ENCODE measurements around the gene C2orf74.

DNA sequence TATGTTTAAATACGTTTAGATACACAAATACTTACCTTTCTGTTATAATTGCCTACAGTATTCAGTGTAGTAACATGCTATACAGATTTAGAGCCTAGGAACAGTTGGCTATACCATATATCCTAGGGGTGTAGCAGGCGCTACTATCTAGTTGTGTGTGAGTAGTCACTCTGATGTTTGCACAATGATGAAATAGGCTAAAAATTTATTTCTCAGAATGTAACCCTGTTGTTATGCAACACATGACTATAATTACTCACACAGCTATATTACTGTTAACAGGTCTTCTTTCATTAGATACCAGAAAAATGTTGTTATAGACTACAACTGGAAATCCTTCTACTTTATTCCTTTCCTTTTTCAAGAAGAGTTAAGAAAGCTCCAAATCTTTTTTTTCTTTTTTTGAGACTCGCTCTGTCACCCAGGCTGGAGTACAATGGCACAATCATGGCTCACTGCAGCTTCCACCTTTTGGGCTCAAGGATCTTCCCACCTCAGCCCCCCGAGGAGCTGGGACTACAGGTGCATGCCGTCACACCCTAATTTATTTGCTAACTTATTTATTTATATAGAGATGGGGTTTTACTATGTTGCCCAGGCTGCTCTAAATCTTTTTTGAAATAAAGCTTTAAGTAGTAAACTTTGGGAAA lies 48.5 kb downstream of the C2orf74 start:
- no peak for TF ChIP-seq POLR2A (IDR thresholded peaks at IDR 0.05; ENCODE audit: low read depth)
- TF ChIP-seq, protein P1, sequence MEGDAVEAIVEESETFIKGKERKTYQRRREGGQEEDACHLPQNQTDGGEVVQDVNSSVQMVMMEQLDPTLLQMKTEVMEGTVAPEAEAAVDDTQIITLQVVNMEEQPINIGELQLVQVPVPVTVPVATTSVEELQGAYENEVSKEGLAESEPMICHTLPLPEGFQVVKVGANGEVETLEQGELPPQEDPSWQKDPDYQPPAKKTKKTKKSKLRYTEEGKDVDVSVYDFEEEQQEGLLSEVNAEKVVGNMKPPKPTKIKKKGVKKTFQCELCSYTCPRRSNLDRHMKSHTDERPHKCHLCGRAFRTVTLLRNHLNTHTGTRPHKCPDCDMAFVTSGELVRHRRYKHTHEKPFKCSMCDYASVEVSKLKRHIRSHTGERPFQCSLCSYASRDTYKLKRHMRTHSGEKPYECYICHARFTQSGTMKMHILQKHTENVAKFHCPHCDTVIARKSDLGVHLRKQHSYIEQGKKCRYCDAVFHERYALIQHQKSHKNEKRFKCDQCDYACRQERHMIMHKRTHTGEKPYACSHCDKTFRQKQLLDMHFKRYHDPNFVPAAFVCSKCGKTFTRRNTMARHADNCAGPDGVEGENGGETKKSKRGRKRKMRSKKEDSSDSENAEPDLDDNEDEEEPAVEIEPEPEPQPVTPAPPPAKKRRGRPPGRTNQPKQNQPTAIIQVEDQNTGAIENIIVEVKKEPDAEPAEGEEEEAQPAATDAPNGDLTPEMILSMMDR (IDR thresholded peaks at IDR 0.05), result no peak
- no peak for TF ChIP-seq POLR2AphosphoS5 (IDR thresholded peaks at IDR 0.05)
